ENCODE data around the gene CLASRP. TPM values are rescaled to one million over a fixed set of nuclear protein-coding genes. Genes with fewer than 3 reads are reported as not detected.

Gene CLASRP
- total RNA-seq, 3 donors from 2014 or later = 79.4 to 113 (median 93.2) TPM

GRCh38 chr19:45057444-45057843, 18.6 kb downstream of the CLASRP start:
- DNase-seq = no peak
- ATAC-seq = no peak
- peaks cover 22% of the 10 kb centered on the region for H3K36me3 ChIP-seq (ENCODE audit: low read depth)
- H3K4me1 ChIP-seq (ENCODE audit: low read depth) = no peaks in the 10 kb centered on the region
- no peak overlapping the region for H3K4me3 ChIP-seq
- no peak for TF ChIP-seq CTCF (IDR thresholded peaks at IDR 0.05)
- no peaks in the 10 kb centered on the region for H3K9me3 ChIP-seq
- intact Hi-C loops (cut with DNase I, micrococcal nuclease) = no loop called here

- H3K4me3 ChIP-seq = no peak overlapping the region
- no peak for ATAC-seq
Measured at GRCh38 chr19:45058622-45059159, 19.8 kb downstream of the CLASRP start.

DNA sequence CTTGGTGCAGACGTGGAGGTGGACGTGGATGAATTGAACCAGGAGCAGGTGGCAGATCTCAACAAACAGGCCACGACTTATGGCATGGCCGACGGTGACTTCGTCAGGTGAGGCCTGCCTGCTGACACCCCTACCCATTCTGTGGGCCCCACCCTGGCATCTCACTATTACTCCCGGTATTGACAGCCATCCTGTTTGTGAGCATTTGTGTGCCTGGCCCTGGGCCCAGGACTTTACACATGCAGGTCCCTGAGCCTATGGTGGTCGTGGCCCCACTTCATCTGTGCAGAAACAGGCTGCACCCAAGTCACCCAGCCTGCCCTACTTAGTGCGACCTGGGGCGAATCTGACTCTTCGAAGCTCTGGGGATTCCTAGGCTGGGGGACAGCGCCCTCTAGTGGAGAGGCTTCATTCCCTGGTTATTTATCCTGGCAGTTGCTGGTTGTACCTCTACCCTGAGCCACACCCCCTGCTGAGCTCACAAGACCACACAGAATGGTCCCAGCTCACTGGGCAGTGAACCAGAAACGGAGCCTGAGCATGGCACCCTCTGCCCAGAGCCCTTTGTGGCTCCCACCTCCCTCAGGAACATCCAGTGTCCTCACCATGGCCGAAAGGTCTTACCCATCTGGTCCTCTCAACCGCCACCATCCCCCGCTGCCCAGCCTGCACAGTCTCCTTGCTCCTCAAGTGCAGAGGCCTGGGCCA, 20.6 kb downstream of the CLASRP start:
- Histone ChIP-seq H3K9me3 (no peaks in the 10 kb centered on the region), H3K36me3 (ENCODE audit: low read depth) (peaks cover 25% of the 10 kb centered on the region), H3K4me1 (ENCODE audit: low read depth) (no peaks in the 10 kb centered on the region), H3K4me3 (no peak overlapping the region)
- TF ChIP-seq CTCF (IDR thresholded peaks at IDR 0.05) = peak; percentile 79
- intact Hi-C loops (cut with DNase I, micrococcal nuclease) = no loop called here
- ATAC-seq (peak; percentile 93), DNase-seq (peak in 2 of 3 donors; percentile 84 to 94)

More at GRCh38 chr19:45058622-45059159, 19.8 kb downstream of the CLASRP start:
- Histone ChIP-seq H3K9me3 (no peaks in the 10 kb centered on the region), H3K36me3 (ENCODE audit: low read depth) (peaks cover 22% of the 10 kb centered on the region), H3K4me1 (ENCODE audit: low read depth) (no peaks in the 10 kb centered on the region)
- TF ChIP-seq CTCF (IDR thresholded peaks at IDR 0.05) = no peak
- DNase-seq = no peak
- intact Hi-C loops (cut with DNase I, micrococcal nuclease) = no loop called here

DNA sequence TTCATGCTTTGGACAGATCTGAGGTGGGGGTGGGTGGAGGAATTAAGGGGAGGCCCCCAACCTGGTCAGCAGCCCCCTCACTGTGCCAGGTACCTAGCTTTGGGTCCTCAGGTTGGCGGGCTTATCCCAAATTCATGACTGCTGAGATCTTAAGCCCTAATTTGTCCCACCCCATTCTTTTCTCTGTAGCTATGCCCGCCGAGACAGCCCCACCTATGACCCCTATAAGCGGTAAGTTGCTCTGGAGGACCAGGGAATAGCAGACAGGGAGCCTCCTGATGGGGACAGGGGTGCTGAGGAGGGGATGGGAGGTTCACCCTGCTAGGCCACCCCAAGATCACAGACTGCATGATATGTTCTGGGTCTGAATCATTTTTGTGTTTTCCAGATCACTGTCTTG, 23.1 kb downstream of the CLASRP start:
- DNase-seq (no peak), ATAC-seq (no peak)
- Histone ChIP-seq H3K4me3 (no peak overlapping the region), H3K4me1 (ENCODE audit: low read depth) (no peaks in the 10 kb centered on the region), H3K9me3 (no peaks in the 10 kb centered on the region), H3K36me3 (ENCODE audit: low read depth) (peaks cover 23% of the 10 kb centered on the region)
- no peak for TF ChIP-seq CTCF (IDR thresholded peaks at IDR 0.05)
- intact Hi-C loops (cut with DNase I, micrococcal nuclease) = no loop called here

- no peaks in the 10 kb centered on the region for H3K4me1 ChIP-seq (ENCODE audit: low read depth)
- peaks cover 17% of the 10 kb centered on the region for H3K36me3 ChIP-seq (ENCODE audit: low read depth)
- TF ChIP-seq CTCF (IDR thresholded peaks at IDR 0.05) = no peak
- intact Hi-C loops (cut with DNase I, micrococcal nuclease) = no loop called here
- ATAC-seq (no peak), DNase-seq (no peak)
- H3K4me3 ChIP-seq = no peak overlapping the region
- H3K9me3 ChIP-seq = no peaks in the 10 kb centered on the region
Measured at GRCh38 chr19:45063851-45064801, 25.3 kb downstream of the CLASRP start.
